Karpas-422 (cell line): ENCODE measurements around the gene OCA2. TPM values are rescaled to one million over a fixed set of nuclear protein-coding genes. Genes with fewer than 3 reads are reported as not detected.
"Not testable (repeated sequence)": the region's sequence is repeated elsewhere in the genome, so short reads cannot be mapped to it uniquely, and the experiment has no call there.

Experiments
- DNase-seq: peaks from one replicate; pipeline ENCODE4 v3.0.0-alpha.2; 2015
- H2AFZ ChIP-seq: fragments of 200-600 bp; sonication (generic); 2 replicates; pipeline ENCODE4 v1.6.1; 2014; ENCODE audit warnings: antibody characterized with exemption, low read length, mixed read lengths
- H3K27ac ChIP-seq: fragments of 200-600 bp; sonication (generic); 2 replicates; pipeline ENCODE4 v1.5.1; 2014; ENCODE audit warnings: mild to moderate bottlenecking, low read length, moderate library complexity
- H3K27me3 ChIP-seq: fragments of 200-600 bp; sonication (generic); 2 replicates; pipeline ENCODE4 v1.6.1; 2014; ENCODE audit warnings: low read length, mixed read lengths
- H3K36me3 ChIP-seq: fragments of 200-600 bp; sonication (generic); 2 replicates; pipeline ENCODE4 v1.6.1; 2014; ENCODE audit warnings: low read length, mixed read lengths; ENCODE audit not compliant: insufficient read depth
- H3K4me1 ChIP-seq: fragments of 200-600 bp; sonication (generic); 2 replicates; pipeline ENCODE4 v1.6.1; 2014; ENCODE audit warnings: mild to moderate bottlenecking, low read length, mixed read lengths
- H3K4me2 ChIP-seq: fragments of 200-600 bp; sonication (generic); 2 replicates; pipeline ENCODE4 v1.6.1; 2014; ENCODE audit warnings: low read length, low read depth, mild to moderate bottlenecking; ENCODE audit not compliant: poor library complexity, severe bottlenecking
- H3K4me3 ChIP-seq: fragments of 200-600 bp; sonication (generic); 2 replicates; pipeline ENCODE4 v1.5.1; 2014; ENCODE audit warnings: mild to moderate bottlenecking, antibody characterized with exemption, low read length, mixed read lengths
- H3K79me2 ChIP-seq: fragments of 200-600 bp; sonication (generic); 2 replicates; pipeline ENCODE4 v1.6.1; 2014; ENCODE audit warnings: mild to moderate bottlenecking, low read length, mixed read lengths
- H3K9ac ChIP-seq: fragments of 200-600 bp; sonication (generic); 2 replicates; pipeline ENCODE4 v1.6.0; 2014; ENCODE audit warnings: low read length
- H3K9me2 ChIP-seq: fragments of 200-600 bp; sonication (generic), shearing (Covaris generic); replicated peaks from 2 replicates; pipeline ENCODE4 v1.6.0; 2014; ENCODE audit warnings: mild to moderate bottlenecking, low read length, moderate library complexity; ENCODE audit not compliant: insufficient read depth
- H3K9me3 ChIP-seq: fragments of 300-700, 200-600 bp; sonication (generic); 2 replicates; pipeline ENCODE4 v1.6.1; 2014; ENCODE audit warnings: low read length, mixed read lengths
- H4K20me1 ChIP-seq: fragments of 200-600 bp; sonication (generic); 2 replicates; pipeline ENCODE4 v1.6.1; 2014; ENCODE audit warnings: mild to moderate bottlenecking, antibody characterized with exemption, low read length, low read depth; ENCODE audit not compliant: insufficient read depth
- total RNA-seq: library from RNA; depleted of rRNA; stranded (reverse); fragments of >200 nt; shearing (Covaris generic); gene quantifications from 2 replicates; pipeline ENCODE4 v1.2.3, GENCODE V29; 2014; ENCODE audit warnings: low replicate concordance

Gene OCA2
- total RNA-seq, 1 experiment from 2014 or later, result not detected

- H4K20me1 ChIP-seq, result no peaks in the 10 kb centered on the region
- H3K4me2 ChIP-seq, result no peak overlapping the region
- no peak overlapping the region for H3K27ac ChIP-seq
- no peak overlapping the region for H3K4me3 ChIP-seq
- DNase-seq, result no peak
- no peak overlapping the region for H2AFZ ChIP-seq
- no peak overlapping the region for H3K9ac ChIP-seq
- H3K9me2 ChIP-seq, result no peaks in the 10 kb centered on the region
- H3K4me1 ChIP-seq, result no peaks in the 10 kb centered on the region
- H3K27me3 ChIP-seq, result no peaks in the 10 kb centered on the region
- no peaks in the 10 kb centered on the region for H3K9me3 ChIP-seq
- H3K79me2 ChIP-seq, result no peaks in the 10 kb centered on the region
- no peaks in the 10 kb centered on the region for H3K36me3 ChIP-seq
Measured at GRCh38 chr15:28012231-28012630, 86.9 kb downstream of the OCA2 start.

- not testable (repeated sequence) for H3K27me3 ChIP-seq, H4K20me1 ChIP-seq, H3K9me3 ChIP-seq, H3K9ac ChIP-seq, H3K4me3 ChIP-seq, H3K27ac ChIP-seq, H3K4me1 ChIP-seq, DNase-seq, H3K79me2 ChIP-seq, H2AFZ ChIP-seq, H3K4me2 ChIP-seq, H3K36me3 ChIP-seq, H3K9me2 ChIP-seq
Measured at GRCh38 chr15:28008175-28008574, 90.9 kb downstream of the OCA2 start.

GRCh38 chr15:28006116-28006905 is 92.8 kb downstream of the OCA2 start:
- no peaks in the 10 kb centered on the region for H3K27me3 ChIP-seq
- no peaks in the 10 kb centered on the region; the same call in 1 of the 2 replicates for H3K9me3 ChIP-seq
- no peaks in the 10 kb centered on the region for H3K36me3 ChIP-seq
- H3K4me2 ChIP-seq, result no peak overlapping the region
- H3K9me2 ChIP-seq, result no peaks in the 10 kb centered on the region
- no peak overlapping the region for H3K9ac ChIP-seq
- no peaks in the 10 kb centered on the region for H3K79me2 ChIP-seq
- H2AFZ ChIP-seq, result no peak overlapping the region
- H3K4me3 ChIP-seq, result no peak overlapping the region
- H3K4me1 ChIP-seq, result no peaks in the 10 kb centered on the region
- DNase-seq, result no peak
- no peaks in the 10 kb centered on the region for H4K20me1 ChIP-seq
- no peak overlapping the region for H3K27ac ChIP-seq

GRCh38 chr15:28005004-28005527 is 94.0 kb downstream of the OCA2 start:
- Histone ChIP-seq H4K20me1 (no peaks in the 10 kb centered on the region), H3K4me3 (no peak overlapping the region), H2AFZ (no peak overlapping the region), H3K9me3 (no peaks in the 10 kb centered on the region; the same call in 1 of the 2 replicates), H3K4me2 (no peak overlapping the region), H3K79me2 (no peaks in the 10 kb centered on the region), H3K9me2 (no peaks in the 10 kb centered on the region), H3K27me3 (no peaks in the 10 kb centered on the region), H3K4me1 (no peaks in the 10 kb centered on the region), H3K9ac (no peak overlapping the region), H3K36me3 (no peaks in the 10 kb centered on the region), H3K27ac (no peak overlapping the region)
- DNase-seq, result no peak

- H3K36me3 ChIP-seq, result no peaks in the 10 kb centered on the region
- DNase-seq, result no peak
- H3K4me2 ChIP-seq, result no peak overlapping the region
- no peak overlapping the region for H2AFZ ChIP-seq
- no peak overlapping the region for H3K27ac ChIP-seq
- H3K9ac ChIP-seq, result no peak overlapping the region
- no peaks in the 10 kb centered on the region for H3K27me3 ChIP-seq
- H3K9me2 ChIP-seq, result no peaks in the 10 kb centered on the region
- no peaks in the 10 kb centered on the region for H3K79me2 ChIP-seq
- H3K9me3 ChIP-seq, result no peaks in the 10 kb centered on the region; the same call in 1 of the 2 replicates
- H3K4me3 ChIP-seq, result no peak overlapping the region
- H3K4me1 ChIP-seq, result no peaks in the 10 kb centered on the region
- no peaks in the 10 kb centered on the region for H4K20me1 ChIP-seq
Measured at GRCh38 chr15:28004143-28005003, 94.7 kb downstream of the OCA2 start.

GRCh38 chr15:28003302-28004037 is 95.6 kb downstream of the OCA2 start:
- Histone ChIP-seq H3K9ac (no peak overlapping the region), H4K20me1 (no peaks in the 10 kb centered on the region), H3K4me2 (no peak overlapping the region), H3K27ac (no peak overlapping the region), H3K36me3 (no peaks in the 10 kb centered on the region), H3K9me3 (no peaks in the 10 kb centered on the region; the same call in 1 of the 2 replicates), H3K4me1 (no peaks in the 10 kb centered on the region), H3K27me3 (no peaks in the 10 kb centered on the region), H3K9me2 (no peaks in the 10 kb centered on the region), H2AFZ (no peak overlapping the region), H3K79me2 (no peaks in the 10 kb centered on the region), H3K4me3 (no peak overlapping the region)
- no peak for DNase-seq

- Histone ChIP-seq H3K9me3 (no peaks in the 10 kb centered on the region; the same call in 1 of the 2 replicates), H3K9ac (no peak overlapping the region), H3K4me2 (no peak overlapping the region), H4K20me1 (no peaks in the 10 kb centered on the region), H3K4me1 (no peaks in the 10 kb centered on the region), H3K79me2 (no peaks in the 10 kb centered on the region), H2AFZ (no peak overlapping the region), H3K9me2 (no peaks in the 10 kb centered on the region), H3K27ac (no peak overlapping the region), H3K36me3 (no peaks in the 10 kb centered on the region), H3K27me3 (no peaks in the 10 kb centered on the region), H3K4me3 (no peak overlapping the region)
- DNase-seq, result no peak
Measured at GRCh38 chr15:28002867-28003266, 96.2 kb downstream of the OCA2 start.
